Neural cell (in vitro differentiated cells): ENCODE measurements around the gene FAF1. TPM values are rescaled to one million over a fixed set of nuclear protein-coding genes. Genes with fewer than 3 reads are reported as not detected.
A peak's percentile ranks its signal among the peaks of the same experiment; 100 is the strongest.

Source experiments
- H2AFZ ChIP-seq: fragments of 200-600, 300-800 bp; sonication (generic), shearing (Covaris generic); 2 replicates; pipeline ENCODE4 v1.6.0; 2014; ENCODE audit warnings: low read depth, mild to moderate bottlenecking, antibody characterized with exemption, low read length, moderate library complexity
- H3F3A ChIP-seq: fragments of 200-600 bp; shearing (Covaris generic); 2 replicates; pipeline ENCODE4 v1.6.1; 2016; ENCODE audit warnings: mild to moderate bottlenecking, moderate library complexity, mixed read lengths, antibody characterized with exemption, low read length; ENCODE audit not compliant: insufficient read depth, poor library complexity, severe bottlenecking
- H3K27ac ChIP-seq: fragments of 200-600, 300-800 bp; sonication (generic), shearing (Covaris generic); 2 replicates; pipeline ENCODE4 v1.5.1; 2014; ENCODE audit warnings: mild to moderate bottlenecking, low read length, moderate library complexity
- H3K27me3 ChIP-seq: fragments of 300-800, 200-600 bp; sonication (generic), shearing (Covaris generic); 2 replicates; pipeline ENCODE4 v1.6.0; 2014; ENCODE audit warnings: mild to moderate bottlenecking, low read depth, low read length, moderate library complexity; ENCODE audit not compliant: insufficient read depth
- H3K36me3 ChIP-seq: fragments of 300-800, 200-600 bp; sonication (generic), shearing (Covaris generic); 2 replicates; pipeline ENCODE4 v1.5.1; 2014; ENCODE audit warnings: mild to moderate bottlenecking, antibody characterized with exemption, low read length, moderate library complexity; ENCODE audit not compliant: insufficient read depth
- H3K4me2 ChIP-seq: fragments of 300-800, 200-600 bp; sonication (generic), shearing (Covaris generic); 2 replicates; pipeline ENCODE4 v1.6.0; 2014; ENCODE audit warnings: mild to moderate bottlenecking, low read length
- H3K4me3 ChIP-seq: fragments of 300-800, 200-600 bp; sonication (generic), shearing (Covaris generic); 2 replicates; pipeline ENCODE4 v1.5.1; 2014; ENCODE audit warnings: mild to moderate bottlenecking, low read length, moderate library complexity
- H3K79me2 ChIP-seq: fragments of 200-600 bp; shearing (Covaris generic); replicated peaks from 2 replicates; pipeline ENCODE4 v1.6.0; 2014; ENCODE audit warnings: mild to moderate bottlenecking, low read length, moderate library complexity; ENCODE audit not compliant: insufficient read depth
- H3K9ac ChIP-seq: fragments of 300-800, 200-600 bp; sonication (generic), shearing (Covaris generic); 2 replicates; pipeline ENCODE4 v1.6.1; 2016; ENCODE audit warnings: mild to moderate bottlenecking, low read length, mixed read lengths
- H3K9me2 ChIP-seq: fragments of 200-600 bp; shearing (Covaris generic); 2 replicates; pipeline ENCODE4 v1.6.1; 2016; ENCODE audit warnings: mild to moderate bottlenecking, low read length, mixed read lengths; ENCODE audit not compliant: insufficient read depth
- H3K9me3 ChIP-seq: fragments of 200-600, 300-800 bp; sonication (generic), shearing (Covaris generic); 2 replicates; pipeline ENCODE4 v1.6.1; 2016; ENCODE audit warnings: mild to moderate bottlenecking, mixed run types, low read length, moderate library complexity, mixed read lengths
- H4K20me1 ChIP-seq: fragments of 200-600 bp; shearing (Covaris generic); 2 replicates; pipeline ENCODE4 v1.6.1; 2016; ENCODE audit warnings: mild to moderate bottlenecking, mixed run types; ENCODE audit not compliant: insufficient read depth
- EP300 ChIP-seq: fragments of 450-650 bp; conservative IDR thresholded peaks from 2 replicates; pipeline ENCODE4 v1.6.1; 2014; ENCODE audit warnings: antibody characterized with exemption, mild to moderate bottlenecking, moderate library complexity; ENCODE audit not compliant: poor library complexity, severe bottlenecking
- EZH2 ChIP-seq: fragments of 200-600, 300-800 bp; shearing (Covaris generic), sonication (generic); IDR thresholded peaks from 2 replicates; pipeline ENCODE4 v1.6.1; 2014; ENCODE audit warnings: antibody characterized with exemption, low read length, borderline replicate concordance, mild to moderate bottlenecking; ENCODE audit not compliant: insufficient read depth, poor library complexity, severe bottlenecking
- MXI1 ChIP-seq: fragments of 450-650 bp; conservative IDR thresholded peaks from 2 replicates; pipeline ENCODE4 v1.6.1; 2014; ENCODE audit warnings: antibody characterized with exemption, mild to moderate bottlenecking; ENCODE audit not compliant: poor library complexity, severe bottlenecking
- POLR2AphosphoS5 ChIP-seq: IDR thresholded peaks from 2 replicates; pipeline ENCODE4 v1.6.1; 2012
- RAD21 ChIP-seq: fragments of 450-650 bp; conservative IDR thresholded peaks from 2 replicates; pipeline ENCODE4 v1.6.1; 2014; ENCODE audit warnings: antibody characterized with exemption, mild to moderate bottlenecking, moderate library complexity
- SMC3 ChIP-seq: fragments of 450-650 bp; conservative IDR thresholded peaks from 2 replicates; pipeline ENCODE4 v1.6.1; 2014; ENCODE audit warnings: antibody characterized with exemption, mild to moderate bottlenecking, moderate library complexity; ENCODE audit not compliant: poor library complexity
- TAF1 ChIP-seq: IDR thresholded peaks from 2 replicates; pipeline ENCODE4 v1.6.1; 2012; ENCODE audit warnings: low read depth
- polyA plus RNA-seq: library from polyadenylated mRNA; depleted of rRNA; stranded (reverse); fragments of >200 nt; gene quantifications from 2 replicates; pipeline ENCODE4 v1.2.3, GENCODE V29; 2014
- TF ChIP-seq, protein P1 (sequence below): fragments of 450-650 bp; IDR thresholded peaks from 2 replicates; pipeline ENCODE4 v1.5.1; 2014; ENCODE audit warnings: antibody characterized with exemption, mild to moderate bottlenecking, moderate library complexity; ENCODE audit not compliant: poor library complexity, severe bottlenecking
- TF ChIP-seq, protein P2 (sequence below): IDR thresholded peaks from 2 replicates; pipeline ENCODE4 v1.6.1; 2012; ENCODE audit warnings: borderline replicate concordance

The FAF1 gene
- polyA plus RNA-seq, 1 donor from 2014 or later, result 52.1 TPM

DNA sequence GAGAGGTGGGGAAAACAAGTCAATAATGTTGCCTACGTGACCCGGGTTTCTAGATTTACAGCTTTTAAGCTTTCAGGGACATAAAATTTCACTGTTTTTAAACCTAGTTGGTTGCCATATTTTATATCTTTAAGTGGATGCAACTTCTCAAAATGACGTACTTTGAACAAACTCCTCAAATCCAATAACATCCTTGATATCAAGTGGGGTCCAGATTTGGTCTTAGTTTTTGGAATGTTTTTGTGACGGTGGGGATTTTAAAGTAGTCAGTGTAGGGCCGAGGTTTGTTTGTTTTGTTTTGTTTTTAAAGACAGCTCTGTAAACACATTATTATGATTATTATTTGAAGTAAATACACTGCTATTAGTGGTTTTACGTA lies 10.4 kb upstream of the FAF1 start:
- Histone ChIP-seq H3K79me2 (no peaks in the 10 kb centered on the region), H3K27me3 (peaks cover 98% of the 10 kb centered on the region), H2AFZ (no peak overlapping the region), H3K9me2 (no peaks in the 10 kb centered on the region), H3K27ac (no peak overlapping the region), H3K36me3 (no peaks in the 10 kb centered on the region), H3F3A (no peaks in the 10 kb centered on the region), H4K20me1 (no peaks in the 10 kb centered on the region), H3K4me3 (peak overlapping the region; percentile 69), H3K9me3 (no peaks in the 10 kb centered on the region), H3K9ac (no peak overlapping the region), H3K4me2 (no peak overlapping the region)
- TF ChIP-seq SMC3 (no peak), EP300 (no peak), MXI1 (no peak), TAF1 (no peak), POLR2AphosphoS5 (no peak), EZH2 (no peak), RAD21 (no peak)
- TF ChIP-seq, protein P1, sequence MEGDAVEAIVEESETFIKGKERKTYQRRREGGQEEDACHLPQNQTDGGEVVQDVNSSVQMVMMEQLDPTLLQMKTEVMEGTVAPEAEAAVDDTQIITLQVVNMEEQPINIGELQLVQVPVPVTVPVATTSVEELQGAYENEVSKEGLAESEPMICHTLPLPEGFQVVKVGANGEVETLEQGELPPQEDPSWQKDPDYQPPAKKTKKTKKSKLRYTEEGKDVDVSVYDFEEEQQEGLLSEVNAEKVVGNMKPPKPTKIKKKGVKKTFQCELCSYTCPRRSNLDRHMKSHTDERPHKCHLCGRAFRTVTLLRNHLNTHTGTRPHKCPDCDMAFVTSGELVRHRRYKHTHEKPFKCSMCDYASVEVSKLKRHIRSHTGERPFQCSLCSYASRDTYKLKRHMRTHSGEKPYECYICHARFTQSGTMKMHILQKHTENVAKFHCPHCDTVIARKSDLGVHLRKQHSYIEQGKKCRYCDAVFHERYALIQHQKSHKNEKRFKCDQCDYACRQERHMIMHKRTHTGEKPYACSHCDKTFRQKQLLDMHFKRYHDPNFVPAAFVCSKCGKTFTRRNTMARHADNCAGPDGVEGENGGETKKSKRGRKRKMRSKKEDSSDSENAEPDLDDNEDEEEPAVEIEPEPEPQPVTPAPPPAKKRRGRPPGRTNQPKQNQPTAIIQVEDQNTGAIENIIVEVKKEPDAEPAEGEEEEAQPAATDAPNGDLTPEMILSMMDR, result no peak
- TF ChIP-seq, protein P2, sequence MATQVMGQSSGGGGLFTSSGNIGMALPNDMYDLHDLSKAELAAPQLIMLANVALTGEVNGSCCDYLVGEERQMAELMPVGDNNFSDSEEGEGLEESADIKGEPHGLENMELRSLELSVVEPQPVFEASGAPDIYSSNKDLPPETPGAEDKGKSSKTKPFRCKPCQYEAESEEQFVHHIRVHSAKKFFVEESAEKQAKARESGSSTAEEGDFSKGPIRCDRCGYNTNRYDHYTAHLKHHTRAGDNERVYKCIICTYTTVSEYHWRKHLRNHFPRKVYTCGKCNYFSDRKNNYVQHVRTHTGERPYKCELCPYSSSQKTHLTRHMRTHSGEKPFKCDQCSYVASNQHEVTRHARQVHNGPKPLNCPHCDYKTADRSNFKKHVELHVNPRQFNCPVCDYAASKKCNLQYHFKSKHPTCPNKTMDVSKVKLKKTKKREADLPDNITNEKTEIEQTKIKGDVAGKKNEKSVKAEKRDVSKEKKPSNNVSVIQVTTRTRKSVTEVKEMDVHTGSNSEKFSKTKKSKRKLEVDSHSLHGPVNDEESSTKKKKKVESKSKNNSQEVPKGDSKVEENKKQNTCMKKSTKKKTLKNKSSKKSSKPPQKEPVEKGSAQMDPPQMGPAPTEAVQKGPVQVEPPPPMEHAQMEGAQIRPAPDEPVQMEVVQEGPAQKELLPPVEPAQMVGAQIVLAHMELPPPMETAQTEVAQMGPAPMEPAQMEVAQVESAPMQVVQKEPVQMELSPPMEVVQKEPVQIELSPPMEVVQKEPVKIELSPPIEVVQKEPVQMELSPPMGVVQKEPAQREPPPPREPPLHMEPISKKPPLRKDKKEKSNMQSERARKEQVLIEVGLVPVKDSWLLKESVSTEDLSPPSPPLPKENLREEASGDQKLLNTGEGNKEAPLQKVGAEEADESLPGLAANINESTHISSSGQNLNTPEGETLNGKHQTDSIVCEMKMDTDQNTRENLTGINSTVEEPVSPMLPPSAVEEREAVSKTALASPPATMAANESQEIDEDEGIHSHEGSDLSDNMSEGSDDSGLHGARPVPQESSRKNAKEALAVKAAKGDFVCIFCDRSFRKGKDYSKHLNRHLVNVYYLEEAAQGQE, result no peak

DNA sequence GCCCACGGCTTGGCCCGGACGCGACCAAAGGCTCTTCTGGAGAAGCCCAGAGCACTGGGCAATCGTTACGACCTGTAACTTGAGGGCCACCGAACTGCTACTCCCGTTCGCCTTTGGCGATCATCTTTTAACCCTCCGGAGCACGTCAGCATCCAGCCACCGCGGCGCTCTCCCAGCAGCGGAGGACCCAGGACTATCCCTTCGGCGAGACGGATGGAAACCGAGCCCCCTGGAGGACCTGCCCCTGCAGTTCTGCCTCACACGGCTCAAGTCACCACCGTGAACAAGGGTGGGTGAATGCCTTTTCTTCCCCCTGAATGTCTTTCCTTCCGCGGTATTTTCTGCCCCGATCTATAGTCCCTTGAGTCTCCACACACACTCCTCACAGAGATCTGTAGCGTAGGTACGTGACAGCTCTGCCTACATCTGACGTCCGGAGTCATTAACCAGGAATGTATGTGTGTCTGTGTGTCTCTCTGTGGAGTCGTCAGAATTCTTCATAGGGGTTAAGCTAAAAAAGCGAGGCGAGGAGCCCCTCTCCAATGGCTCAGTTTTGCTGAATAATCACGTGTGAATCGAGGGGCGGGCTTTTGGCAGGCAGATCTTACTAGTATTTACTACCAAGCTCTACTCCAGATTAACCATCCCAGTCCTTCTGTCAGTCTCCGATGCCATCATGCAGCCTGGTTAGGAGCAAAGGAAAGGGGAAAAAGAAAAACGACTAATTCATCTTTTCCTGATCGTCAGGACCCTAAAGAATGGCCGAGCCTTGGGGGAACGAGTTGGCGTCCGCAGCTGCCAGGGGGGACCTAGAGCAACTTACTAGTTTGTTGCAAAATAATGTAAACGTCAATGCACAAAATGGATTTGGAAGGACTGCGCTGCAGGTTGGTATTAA lies 9.8 kb upstream of the FAF1 start, which contains the start of gene CDKN2C:
TSS of gene CDKN2C (plus strand) at position 635 of the 898 bp plus-strand sequence. CDS start at position 759, 124 bp downstream.
- TF ChIP-seq EZH2, result no peak
- peak; percentile 68 for TF ChIP-seq POLR2AphosphoS5
- Histone ChIP-seq H3K27ac (no peak within 1 kb of the TSS), H3K4me2 (peak within 1 kb of the TSS; percentile 69), H3K79me2 (no peaks in the 10 kb centered on the region), H3K36me3 (no peaks in the 10 kb centered on the region), H3K9ac (peak within 1 kb of the TSS; percentile 22), H3K27me3 (peaks cover 98% of the 10 kb centered on the region), H3K4me3 (peak within 1 kb of the TSS; percentile 69), H4K20me1 (no peaks in the 10 kb centered on the region), H3K9me2 (no peaks in the 10 kb centered on the region), H2AFZ (no peak within 1 kb of the TSS), H3K9me3 (no peaks in the 10 kb centered on the region), H3F3A (no peaks in the 10 kb centered on the region)
